GM18520 (cell line): ENCODE data around the gene MC1R.
"Not testable (repeated sequence)": the region's sequence is repeated elsewhere in the genome, so short reads cannot be mapped to it uniquely, and the experiment has no call there.

Source experiments
- ATAC-seq: cut with Tn5 transposase; IDR thresholded peaks from one replicate; pipeline ENCODE4 v1.9.1; 2021; ENCODE audit not compliant: unreplicated experiment

The MC1R gene

DNA sequence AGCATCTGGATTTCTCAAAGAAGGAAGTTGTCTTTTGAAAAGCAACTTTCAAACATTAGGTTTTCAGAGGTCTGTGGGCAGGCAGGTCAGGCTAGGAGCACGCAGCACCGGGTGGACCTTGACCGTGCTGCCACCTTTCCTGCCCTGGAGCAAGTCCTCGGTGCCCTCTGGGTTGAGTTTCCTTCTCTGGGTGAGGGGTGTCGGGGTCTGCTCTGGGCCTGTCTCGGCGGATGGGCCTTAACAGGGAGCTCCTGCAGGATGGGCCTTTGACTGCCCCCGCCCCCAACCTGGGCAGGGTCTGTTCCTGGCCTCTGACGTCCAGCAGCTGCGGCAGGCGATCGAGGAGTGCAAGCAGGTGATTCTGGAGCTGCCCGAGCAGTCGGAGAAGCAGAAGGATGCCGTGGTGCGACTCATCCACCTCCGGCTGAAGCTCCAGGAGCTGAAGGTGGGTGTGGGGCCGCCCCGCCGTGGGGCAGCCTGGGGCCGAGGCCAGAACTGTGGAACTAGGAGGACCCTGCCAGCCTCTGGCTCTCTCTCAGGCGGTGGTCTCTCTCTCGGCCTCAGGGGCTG lies 38.6 kb downstream of the MC1R start:
- ATAC-seq = no peak

- ATAC-seq = no peak
Observed at GRCh38 chr16:89958068-89958467, 39.4 kb downstream of the MC1R start.

DNA sequence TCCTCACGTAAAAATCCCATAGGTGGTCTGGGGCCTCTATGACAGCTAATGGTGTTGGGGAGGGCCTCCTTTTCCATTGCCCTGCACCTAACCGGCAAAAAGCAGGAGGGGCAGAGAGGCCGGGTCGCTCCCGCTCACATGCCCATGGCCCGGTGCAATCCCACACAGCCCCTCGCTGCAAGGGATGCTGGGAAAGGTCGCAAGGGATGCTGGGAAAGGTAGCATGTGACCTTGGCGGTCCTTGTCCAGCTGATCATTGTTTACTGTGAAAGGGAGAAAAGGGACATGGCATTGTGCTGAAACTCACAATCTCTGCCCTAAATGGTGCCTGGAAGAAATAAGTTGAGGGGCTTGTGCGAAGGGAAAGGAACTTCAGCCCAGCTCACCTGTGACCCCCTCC lies 39.9 kb downstream of the MC1R start:
- no peak for ATAC-seq

- no peak for ATAC-seq
Observed at GRCh38 chr16:89960966-89961365, 42.3 kb downstream of the MC1R start.

GRCh38 chr16:89961920-89962319 lies 43.3 kb downstream of the MC1R start:
- no peak for ATAC-seq

DNA sequence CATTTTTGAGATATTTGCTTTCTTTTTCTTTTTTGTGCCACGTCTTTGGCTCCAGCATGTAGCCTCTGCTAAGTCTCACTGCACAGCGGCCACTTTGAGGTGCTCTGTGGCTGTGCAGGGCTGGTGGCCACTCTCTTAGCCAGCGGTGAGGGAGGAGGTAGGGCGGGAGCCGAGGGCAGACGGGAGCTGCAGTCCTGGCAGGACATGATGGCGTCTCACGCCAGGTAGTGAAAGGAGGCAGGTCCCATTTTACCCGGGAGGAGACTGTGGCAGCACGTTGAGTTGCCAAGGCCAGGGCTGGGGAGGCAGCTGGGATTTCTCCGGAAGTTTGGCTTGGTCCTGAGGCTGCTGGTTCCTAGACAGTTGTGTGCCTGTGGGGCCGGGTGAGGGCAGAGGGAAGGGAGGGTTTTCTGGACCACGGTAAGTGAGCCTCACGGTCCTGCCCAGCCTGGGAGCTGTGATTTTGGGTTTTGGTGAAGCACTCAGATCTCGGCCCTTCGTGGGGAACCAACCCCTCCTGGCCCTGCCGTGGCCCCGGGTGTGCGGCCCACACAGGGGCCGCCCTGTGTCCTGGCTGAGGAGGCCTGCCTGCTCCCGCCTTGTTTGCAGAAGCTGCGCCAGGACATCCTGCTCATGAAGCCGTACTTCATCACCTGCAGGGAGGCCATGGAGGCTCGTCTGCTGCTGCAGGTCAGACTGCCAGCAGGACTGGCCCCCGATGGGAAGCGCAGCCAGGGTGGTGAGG lies 44.3 kb downstream of the MC1R start:
- ATAC-seq = no peak

GRCh38 chr16:89964201-89964600 lies 45.5 kb downstream of the MC1R start:
- no peak for ATAC-seq

DNA sequence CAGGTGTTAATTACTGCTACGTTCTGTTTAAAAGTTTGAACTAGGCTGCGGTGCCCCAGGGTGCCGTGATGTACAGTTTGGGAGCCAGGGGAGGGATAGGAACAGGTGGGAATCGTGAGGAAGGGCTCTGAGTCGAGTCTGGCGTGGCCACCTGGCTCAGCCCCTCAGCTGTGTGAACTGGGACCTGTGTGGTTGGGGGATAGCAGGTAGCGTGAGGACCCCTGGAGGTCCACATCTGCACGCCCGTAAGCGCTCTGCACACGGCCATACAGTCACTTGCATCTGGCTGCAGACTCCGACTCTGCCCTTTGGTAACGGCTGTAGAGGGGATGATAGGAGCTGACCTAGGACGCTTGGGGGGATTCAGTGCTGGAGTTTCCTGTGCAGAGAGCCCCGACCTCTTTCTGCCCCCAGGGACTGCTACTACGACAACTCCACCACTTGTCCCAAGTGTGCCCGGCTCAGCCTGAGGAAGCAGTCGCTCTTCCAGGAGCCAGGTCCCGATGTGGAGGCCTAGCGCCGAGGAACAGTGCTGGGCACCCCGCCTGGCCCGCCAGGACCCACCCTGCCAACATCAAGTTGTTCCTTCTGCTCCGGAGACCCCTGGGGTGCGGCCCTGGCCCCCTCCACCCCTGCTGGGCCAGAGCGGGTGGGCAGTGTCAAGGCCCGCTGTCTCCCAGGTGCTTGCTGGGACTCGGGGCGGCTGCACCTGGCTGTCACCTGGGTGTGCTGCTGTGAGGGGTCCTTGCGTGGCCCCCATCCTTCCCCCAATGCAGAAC lies 47.0 kb downstream of the MC1R start:
- ATAC-seq = no peak

- ATAC-seq = no peak
Observed at GRCh38 chr16:89966756-89967155, 48.1 kb downstream of the MC1R start.

DNA sequence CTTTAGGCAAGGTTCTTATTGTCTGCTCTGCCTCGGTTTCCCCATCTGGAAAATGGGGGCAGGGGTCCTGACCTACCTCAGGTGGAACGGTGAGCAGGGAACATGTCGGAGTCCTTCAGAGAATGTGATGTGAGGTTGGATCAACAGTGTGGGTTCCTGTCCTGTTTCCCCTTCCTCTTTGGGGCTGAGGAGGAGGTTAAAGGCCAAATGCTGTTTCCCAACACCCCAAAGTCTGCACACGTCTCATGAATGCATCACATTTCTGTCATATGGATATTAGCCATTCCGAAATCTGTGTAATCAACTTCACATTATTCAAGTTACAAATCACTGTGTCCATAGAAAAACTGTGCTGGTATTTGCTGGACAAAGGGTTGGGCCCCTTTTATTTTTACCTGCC lies 48.8 kb downstream of the MC1R start:
- ATAC-seq = not testable (repeated sequence)

- ATAC-seq = not testable (repeated sequence)
Observed at GRCh38 chr16:89968074-89968473, 49.4 kb downstream of the MC1R start.

DNA sequence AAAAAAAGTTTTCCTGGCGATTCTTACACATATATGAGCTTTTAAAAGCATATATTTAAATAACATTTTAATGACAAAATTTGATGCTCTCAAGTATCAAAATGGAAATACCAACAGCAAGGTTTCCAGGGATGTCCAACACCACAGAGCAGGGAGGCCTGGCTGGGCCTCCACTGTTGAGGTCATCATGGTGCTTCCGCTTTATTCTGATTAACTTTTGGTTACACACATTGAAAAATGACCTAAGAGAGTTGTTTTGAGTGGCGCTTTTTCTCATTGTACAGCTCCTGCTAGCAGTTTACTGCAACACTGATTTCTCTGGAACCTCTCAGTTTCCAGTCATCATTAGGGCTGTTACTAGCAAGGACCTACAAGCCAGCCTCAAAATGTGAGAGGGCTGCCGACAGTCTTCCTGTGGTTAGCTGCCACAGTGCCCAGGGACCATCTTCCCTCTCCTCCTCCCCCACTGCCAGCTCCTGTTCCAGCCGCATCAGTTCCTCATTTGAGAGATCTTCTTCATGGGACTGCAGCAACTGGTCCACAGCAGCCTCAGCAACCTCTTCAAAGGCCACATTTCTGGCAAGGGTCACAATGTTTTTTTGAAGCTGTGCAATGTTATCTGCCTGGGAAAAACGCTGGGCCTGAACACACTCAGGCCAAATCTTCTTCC lies 51.2 kb downstream of the MC1R start:
- no peak for ATAC-seq
